Neural crest cell (in vitro differentiated cells): ENCODE results near the gene NFIA. TPM values are rescaled to one million over a fixed set of nuclear protein-coding genes. Genes with fewer than 3 reads are reported as not detected.

ENCODE experiments used
- DNase-seq: peaks from one replicate; pipeline ENCODE4 v3.0.0; 2021; ENCODE audit warnings: low read depth, mixed read lengths, low spot score
- H3K27ac Mint-ChIP-seq: one replicate; pipeline ENCODE4 v1.8.0; 2021; ENCODE audit warnings: mild to moderate bottlenecking, mixed read lengths; ENCODE audit not compliant: unreplicated experiment
- H3K27me3 Mint-ChIP-seq: 2 replicates; pipeline ENCODE4 v1.8.0; 2021; ENCODE audit warnings: low read depth, mild to moderate bottlenecking, mixed read lengths
- H3K36me3 Mint-ChIP-seq: 2 replicates; pipeline ENCODE4 v1.8.0; 2021; ENCODE audit warnings: low read depth, mild to moderate bottlenecking, mixed read lengths
- H3K4me1 Mint-ChIP-seq: 2 replicates; pipeline ENCODE4 v1.8.0; 2021; ENCODE audit warnings: mixed read lengths
- H3K4me3 Mint-ChIP-seq: one replicate; pipeline ENCODE4 v1.8.0; 2021; ENCODE audit warnings: mild to moderate bottlenecking, mixed read lengths
- H3K9me3 Mint-ChIP-seq: 2 replicates; pipeline ENCODE4 v1.8.0; 2021; ENCODE audit warnings: mixed read lengths
- CTCF ChIP-seq: fragments of 200-600 bp; sonication (generic); conservative IDR thresholded peaks from 2 replicates; pipeline ENCODE4 v1.5.0; 2021; ENCODE audit warnings: antibody characterized with exemption, mild to moderate bottlenecking
- total RNA-seq: library from RNA; stranded (reverse); gene quantifications from 2 replicates; pipeline ENCODE4 v1.2.1, GENCODE V29; 2021

Gene NFIA
- total RNA-seq, 1 donor from 2014 or later: 3.4 TPM

- H3K4me1 Mint-ChIP-seq: peaks cover 12% of the 10 kb centered on the region
- peak overlapping the region; percentile 7 for H3K27ac Mint-ChIP-seq
- H3K27me3 Mint-ChIP-seq: no peaks in the 10 kb centered on the region
- H3K36me3 Mint-ChIP-seq: no peaks in the 10 kb centered on the region
- no peaks in the 10 kb centered on the region for H3K9me3 Mint-ChIP-seq
- no peak for DNase-seq
- TF ChIP-seq CTCF: no peak
- no peak overlapping the region for H3K4me3 Mint-ChIP-seq
These were observed 48.1 kb downstream of the NFIA start for GRCh38 chr1:61130338-61131000.

- H3K36me3 Mint-ChIP-seq: no peaks in the 10 kb centered on the region
- no peak for DNase-seq
- H3K27me3 Mint-ChIP-seq: no peaks in the 10 kb centered on the region
- no peak overlapping the region for H3K27ac Mint-ChIP-seq
- peaks cover 12% of the 10 kb centered on the region for H3K4me1 Mint-ChIP-seq
- TF ChIP-seq CTCF: no peak
- H3K4me3 Mint-ChIP-seq: no peak overlapping the region
- no peaks in the 10 kb centered on the region for H3K9me3 Mint-ChIP-seq
These were observed 48.9 kb downstream of the NFIA start for GRCh38 chr1:61131248-61131647.

- H3K9me3 Mint-ChIP-seq: no peaks in the 10 kb centered on the region
- no peaks in the 10 kb centered on the region for H3K27me3 Mint-ChIP-seq
- no peak overlapping the region for H3K4me3 Mint-ChIP-seq
- TF ChIP-seq CTCF: no peak
- H3K27ac Mint-ChIP-seq: no peak overlapping the region
- no peaks in the 10 kb centered on the region for H3K36me3 Mint-ChIP-seq
- DNase-seq: no peak
- H3K4me1 Mint-ChIP-seq: peaks cover 12% of the 10 kb centered on the region
These were observed 49.4 kb downstream of the NFIA start for GRCh38 chr1:61131716-61132115.

GRCh38 chr1:61132176-61132638 is 49.8 kb downstream of the NFIA start:
- H3K4me3 Mint-ChIP-seq: no peak overlapping the region
- TF ChIP-seq CTCF: no peak

GRCh38 chr1:61132645-61133334 is 50.4 kb downstream of the NFIA start:
- Mint-ChIP-seq H3K4me1 (peaks cover 12% of the 10 kb centered on the region), H3K9me3 (no peaks in the 10 kb centered on the region), H3K27ac (no peak overlapping the region), H3K36me3 (no peaks in the 10 kb centered on the region), H3K4me3 (no peak overlapping the region), H3K27me3 (no peaks in the 10 kb centered on the region)
- no peak for DNase-seq
- TF ChIP-seq CTCF: no peak

More at GRCh38 chr1:61132176-61132638, 49.8 kb downstream of the NFIA start:
- Mint-ChIP-seq H3K27ac (no peak overlapping the region), H3K4me1 (peaks cover 12% of the 10 kb centered on the region), H3K9me3 (no peaks in the 10 kb centered on the region), H3K27me3 (no peaks in the 10 kb centered on the region), H3K36me3 (no peaks in the 10 kb centered on the region)
- DNase-seq: no peak
